Activated CD8-positive, alpha-beta memory T cell treated with anti-CD3 and anti-CD28 coated beads for 24 hours (primary cell): ENCODE data around the gene PAXX.
A peak's percentile ranks its signal among the peaks of the same experiment; 100 is the strongest.

Experiments used
- DNase-seq: peaks from one replicate; pipeline ENCODE4 v3.0.0-alpha.2; 2020

Gene PAXX

GRCh38 chr9:137006116-137007003, 14.1 kb downstream of the PAXX start:
- peak; percentile 68 for DNase-seq

DNA sequence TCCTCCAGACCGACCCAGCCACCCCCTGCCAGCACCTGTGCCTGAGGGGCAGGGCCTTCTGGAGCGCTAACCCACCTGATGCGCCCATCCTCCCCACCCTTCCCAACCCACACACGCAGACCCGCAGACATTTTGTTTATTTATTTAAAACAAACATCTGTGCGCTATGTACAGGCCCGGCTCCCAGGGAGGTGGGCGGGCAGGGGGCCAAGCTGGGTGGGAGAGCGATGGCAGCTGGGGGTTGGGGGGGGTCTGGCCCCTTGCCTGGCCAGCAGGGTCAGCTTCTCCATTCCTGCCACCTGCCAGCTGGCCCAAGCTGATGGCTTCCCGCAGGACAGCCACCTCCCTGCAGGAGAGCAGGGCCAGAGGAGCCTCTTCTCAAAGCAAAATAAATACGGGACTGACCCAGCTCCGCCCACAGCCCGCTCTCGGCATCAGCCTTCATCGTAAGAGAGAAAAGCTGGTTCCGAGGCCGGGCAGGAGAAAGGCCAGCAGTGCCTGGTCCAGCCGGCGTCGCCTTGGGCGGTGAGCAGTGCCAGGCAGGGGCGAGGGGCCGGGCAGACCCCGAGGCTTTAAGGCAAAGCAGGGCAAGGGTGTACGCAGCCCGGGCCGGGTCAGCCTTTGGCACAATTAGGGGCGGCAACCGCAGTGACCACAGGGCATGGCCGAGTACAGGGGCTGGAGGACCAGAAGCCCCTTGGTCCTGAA, 15.0 kb downstream of the PAXX start:
- no peak for DNase-seq

GRCh38 chr9:137007816-137008270, 15.6 kb downstream of the PAXX start:
- no peak for DNase-seq

DNA sequence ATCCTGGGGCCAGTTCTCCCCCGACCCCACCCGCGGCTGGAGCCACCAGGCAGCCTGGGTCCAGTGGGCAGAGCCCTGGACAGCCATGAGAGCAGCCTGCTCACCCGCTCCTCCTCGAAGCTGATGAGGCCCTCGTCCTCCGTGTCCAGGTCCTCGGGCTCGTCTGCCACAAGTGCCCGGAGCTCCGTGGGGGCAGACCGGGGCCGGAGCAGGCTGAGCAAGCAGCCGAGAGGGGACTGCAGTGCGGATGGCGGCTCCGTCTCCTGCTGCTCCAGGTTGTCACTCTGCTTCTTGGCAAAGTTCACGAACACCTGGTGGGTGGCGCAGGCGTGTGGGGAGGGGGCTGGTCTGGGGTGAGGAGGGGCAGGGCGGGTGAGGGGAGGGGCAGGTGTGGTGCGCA, 16.1 kb downstream of the PAXX start:
- no peak for DNase-seq

DNA sequence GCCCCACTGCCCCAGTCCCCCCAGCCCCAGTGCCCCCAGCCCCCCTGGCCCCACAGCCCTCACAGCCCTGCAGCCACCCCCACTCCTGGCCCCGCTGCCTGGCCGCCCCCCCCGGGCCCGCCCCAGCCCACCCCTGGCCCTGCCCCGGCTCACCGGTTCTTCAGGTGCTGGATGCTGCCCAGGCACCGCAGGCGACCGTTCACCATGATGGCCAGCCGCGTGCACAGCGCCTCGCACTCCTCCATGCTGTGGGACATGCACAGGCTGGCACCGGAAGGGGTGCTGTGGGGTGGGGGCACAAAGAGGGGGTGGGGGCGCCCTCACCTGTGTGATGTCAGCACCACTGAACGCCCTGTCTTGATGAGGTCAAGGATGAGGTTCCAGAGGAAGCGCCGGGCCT, 17.0 kb downstream of the PAXX start:
- DNase-seq = no peak

GRCh38 chr9:137009938-137010732, 17.9 kb downstream of the PAXX start:
- DNase-seq = no peak

DNA sequence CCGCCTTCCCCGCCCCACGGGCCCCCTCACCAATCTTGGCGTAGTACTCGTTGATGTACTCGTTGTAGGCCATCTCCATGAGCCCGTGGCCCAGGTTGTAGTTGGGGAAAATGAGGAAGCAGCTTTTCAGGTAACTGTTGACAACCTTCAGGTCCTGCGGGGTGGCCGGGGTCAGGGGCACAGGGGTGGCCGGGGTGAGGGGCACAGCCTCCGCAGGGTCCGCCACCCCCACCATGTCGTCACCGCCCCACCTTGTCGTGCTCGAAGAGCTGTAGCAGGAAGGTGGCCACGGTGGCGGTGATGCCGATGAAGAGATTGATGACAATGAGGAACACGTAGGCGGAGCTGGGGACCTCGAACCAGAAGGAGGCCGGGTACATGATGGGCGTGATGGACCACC, 18.9 kb downstream of the PAXX start:
- DNase-seq = no peak

- no peak for DNase-seq
Measured at GRCh38 chr9:137011907-137012675, 19.9 kb downstream of the PAXX start.

- DNase-seq = no peak
Measured at GRCh38 chr9:137012694-137013570, 20.7 kb downstream of the PAXX start.

GRCh38 chr9:137013571-137013940, 21.3 kb downstream of the PAXX start:
- DNase-seq = no peak

GRCh38 chr9:137014166-137014565, 21.9 kb downstream of the PAXX start:
- DNase-seq = no peak

DNA sequence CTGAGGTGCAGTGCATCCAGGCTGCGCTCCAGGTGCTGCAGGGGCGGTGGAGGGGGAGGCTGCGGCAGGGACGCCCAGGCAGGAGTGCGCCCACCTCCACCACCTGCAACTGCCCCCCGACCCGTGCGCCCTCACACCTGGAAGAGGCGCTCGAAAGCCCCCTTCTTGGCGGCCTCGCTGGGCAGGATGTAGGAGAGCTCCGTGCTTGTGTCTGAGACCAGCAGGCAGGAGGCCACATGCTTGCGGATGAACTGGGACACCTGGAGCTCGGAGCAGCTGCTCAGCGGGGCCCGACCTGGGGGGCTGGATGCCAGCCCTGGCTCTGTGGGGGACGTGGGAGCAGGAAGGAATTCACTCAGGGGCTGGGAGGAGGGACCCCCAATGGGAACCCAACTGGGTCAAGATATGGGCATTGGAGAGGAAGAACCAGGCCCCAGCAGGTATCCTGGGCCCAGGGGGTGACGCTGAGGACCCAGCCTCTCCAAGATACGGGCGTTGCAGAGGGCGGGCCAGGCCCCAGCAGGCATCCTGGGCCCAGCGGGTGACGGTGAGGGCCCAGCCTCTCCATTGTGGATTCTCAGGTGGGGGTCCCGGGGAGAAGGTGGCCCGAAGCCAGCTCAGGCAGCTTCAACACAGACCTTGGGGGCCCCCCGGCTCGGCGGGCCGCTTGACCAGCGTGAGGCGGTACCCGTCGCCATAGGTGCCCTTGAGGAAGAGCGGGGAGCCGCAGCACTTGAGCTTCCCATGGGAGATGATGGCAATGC, 22.7 kb downstream of the PAXX start:
- DNase-seq = no peak

DNA sequence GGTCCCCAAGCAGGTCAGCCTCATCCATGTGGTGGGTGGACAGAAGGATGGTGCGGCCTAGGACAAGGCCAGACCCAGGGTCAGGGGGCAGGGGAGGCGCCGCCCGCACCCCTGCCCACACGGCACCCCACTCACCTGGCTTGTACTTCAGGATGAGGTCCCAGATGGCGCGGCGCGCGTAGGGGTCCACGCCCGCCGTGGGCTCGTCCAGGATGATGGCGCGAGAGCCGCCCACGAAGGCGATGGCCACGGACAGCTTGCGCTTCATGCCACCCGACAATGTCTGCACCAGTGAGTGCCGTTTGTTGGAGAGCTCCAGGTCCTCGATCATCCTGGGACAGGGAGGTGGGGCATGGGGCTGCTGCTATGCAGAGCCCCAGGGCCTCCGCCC, 23.3 kb downstream of the PAXX start:
- no peak for DNase-seq

GRCh38 chr9:137015976-137016375, 23.8 kb downstream of the PAXX start:
- DNase-seq = no peak

DNA sequence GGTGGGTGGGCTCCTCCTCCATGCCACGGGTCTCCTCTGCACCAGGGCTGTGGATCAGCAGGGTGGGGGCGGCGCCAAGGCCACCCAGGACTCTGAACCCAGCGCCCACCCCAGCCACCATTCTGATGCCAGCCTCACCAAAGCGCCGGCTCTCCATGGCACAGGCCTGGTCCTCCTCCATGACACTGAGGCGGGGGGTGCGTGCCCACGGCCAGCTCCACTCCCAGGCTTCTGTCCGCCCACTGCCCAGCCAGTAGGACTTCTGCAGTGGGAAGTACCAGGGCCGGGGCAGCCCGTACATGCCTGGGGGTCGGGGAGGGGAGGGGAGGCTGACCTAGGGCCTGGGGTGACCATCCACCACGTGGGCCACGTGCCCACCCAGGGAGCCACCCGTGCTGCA, 24.2 kb downstream of the PAXX start:
- DNase-seq = no peak

DNA sequence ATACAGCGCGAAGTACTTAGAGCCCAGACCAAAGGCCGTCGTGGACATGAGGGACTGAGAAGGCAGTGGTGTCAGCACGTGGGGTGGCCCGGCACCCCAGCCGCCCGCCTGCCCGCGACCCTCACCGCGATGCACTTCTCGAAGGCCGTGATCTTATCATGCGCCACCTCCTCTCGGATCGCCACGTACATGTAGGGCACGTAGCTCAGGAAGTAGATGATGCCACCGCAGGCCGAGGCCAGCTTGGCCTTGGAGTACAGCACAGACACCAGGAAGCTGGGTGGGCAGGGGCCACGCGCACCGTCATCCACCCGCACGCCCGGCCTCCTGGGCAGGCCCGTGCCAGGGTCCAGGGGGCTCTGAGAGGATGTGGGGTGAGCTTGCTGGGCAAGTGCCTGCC, 24.8 kb downstream of the PAXX start:
- DNase-seq = no peak

- DNase-seq = no peak
Measured at GRCh38 chr9:137017791-137018497, 25.7 kb downstream of the PAXX start.

- no peak for DNase-seq
Measured at GRCh38 chr9:137018761-137019559, 26.7 kb downstream of the PAXX start.
